GM23338 (cell line): ENCODE data around the gene ANKRD62. TPM values are rescaled to one million over a fixed set of nuclear protein-coding genes. Genes with fewer than 3 reads are reported as not detected.

Source experiments
- ATAC-seq: fragments of 200-7000 bp; cut with Tn5 transposase; 3 replicates; pipeline ENCODE4 v1.9.1; 2020
- DNase-seq: peaks from one replicate; pipeline ENCODE4 v3.0.0-alpha.2; 2015; ENCODE audit warnings: low spot score
- H2AFZ ChIP-seq: fragments of 200-600 bp; sonication (generic); 2 replicates; pipeline ENCODE4 v1.8.0; 2016; ENCODE audit warnings: antibody characterized with exemption, mild to moderate bottlenecking, moderate library complexity
- H3F3A ChIP-seq: fragments of 200-600 bp; sonication (generic); replicated peaks from 2 replicates; pipeline ENCODE4 v1.8.0; 2017; ENCODE audit warnings: antibody characterized with exemption, mixed run types, low read depth
- H3K27ac ChIP-seq: fragments of 200-600 bp; sonication (generic); 2 replicates; pipeline ENCODE4 v1.6.1; 2016; ENCODE audit warnings: low read depth
- H3K27me3 ChIP-seq: fragments of 200-600 bp; sonication (generic); 2 replicates; pipeline ENCODE4 v1.8.0; 2016; ENCODE audit warnings: mild to moderate bottlenecking, mixed run types, moderate library complexity; ENCODE audit not compliant: insufficient read depth
- H3K36me3 ChIP-seq: fragments of 200-600 bp; sonication (generic); 2 replicates; pipeline ENCODE4 v1.8.0; 2016; ENCODE audit warnings: mild to moderate bottlenecking; ENCODE audit not compliant: insufficient read depth
- H3K4me1 ChIP-seq: fragments of 200-600 bp; sonication (generic); 2 replicates; pipeline ENCODE4 v1.8.0; 2016; ENCODE audit warnings: mild to moderate bottlenecking, moderate library complexity; ENCODE audit not compliant: insufficient read depth
- H3K4me2 ChIP-seq: fragments of 200-600 bp; sonication (generic); 2 replicates; pipeline ENCODE4 v1.7.1; 2017; ENCODE audit warnings: mixed run types
- H3K4me3 ChIP-seq: fragments of 200-600 bp; sonication (generic); 2 replicates; pipeline ENCODE4 v1.6.1; 2016; ENCODE audit warnings: mixed run types
- H3K79me2 ChIP-seq: fragments of 200-600 bp; sonication (generic); replicated peaks from 2 replicates; pipeline ENCODE4 v1.8.0; 2017; ENCODE audit warnings: mild to moderate bottlenecking; ENCODE audit not compliant: insufficient read depth
- H3K9me2 ChIP-seq: fragments of 200-600 bp; sonication (generic); 2 replicates; pipeline ENCODE4 v1.8.0; 2017; ENCODE audit not compliant: insufficient read depth
- H4K20me1 ChIP-seq: fragments of 200-600 bp; sonication (generic); replicated peaks from 2 replicates; pipeline ENCODE4 v1.8.0; 2017; ENCODE audit warnings: mild to moderate bottlenecking; ENCODE audit not compliant: insufficient read depth
- H3K27ac Mint-ChIP-seq: 2 replicates; pipeline ENCODE4 v1.8.0; 2020; ENCODE audit warnings: inconsistent platforms, mild to moderate bottlenecking, moderate library complexity, mixed read lengths
- H3K27me3 Mint-ChIP-seq: 3 replicates; pipeline ENCODE4 v1.8.0; 2022; ENCODE audit warnings: low read depth, mild to moderate bottlenecking, moderate library complexity, mixed read lengths, inconsistent platforms; ENCODE audit not compliant: insufficient read depth, poor library complexity
- H3K36me3 Mint-ChIP-seq: 3 replicates; pipeline ENCODE4 v1.8.0; 2021; ENCODE audit warnings: low read depth, mild to moderate bottlenecking, inconsistent platforms, moderate library complexity, mixed read lengths
- H3K4me1 Mint-ChIP-seq: 3 replicates; pipeline ENCODE4 v1.8.0; 2020; ENCODE audit warnings: mild to moderate bottlenecking, inconsistent platforms, mixed read lengths
- H3K4me3 Mint-ChIP-seq: 3 replicates; pipeline ENCODE4 v1.8.0; 2021; ENCODE audit warnings: moderate library complexity, mild to moderate bottlenecking, inconsistent platforms, mixed read lengths
- H3K9me3 Mint-ChIP-seq: 3 replicates; pipeline ENCODE4 v1.8.0; 2020; ENCODE audit warnings: moderate library complexity, mild to moderate bottlenecking, inconsistent platforms, mixed read lengths
- CREB1 ChIP-seq: fragments of 250-450 bp; sonication (Bioruptor Pico); IDR thresholded peaks from 2 replicates; pipeline ENCODE4 v1.5.0; 2020; ENCODE audit warnings: low read depth, mild to moderate bottlenecking, moderate library complexity
- CTCF ChIP-seq, 2 experiments: fragments of 200-600 bp in 1 of 2; sonication (generic) in 1 of 2; conservative IDR thresholded peaks; 2 replicates each; pipeline versions ENCODE4 v1.5.1 to v1.6.1; 2016 to 2017; ENCODE audit warnings: antibody characterized with exemption in 2 of 2, low read depth in 2 of 2, mild to moderate bottlenecking in 2 of 2, moderate library complexity in 1 of 2
- EZH2 ChIP-seq: fragments of 200-600 bp; sonication (generic); IDR thresholded peaks from one replicate; pipeline ENCODE4 v1.8.0; 2017; ENCODE audit warnings: antibody characterized with exemption, mild to moderate bottlenecking, low read depth; ENCODE audit not compliant: unreplicated experiment
- JUNB ChIP-seq: IDR thresholded peaks from one replicate; pipeline ENCODE4 v1.6.1; 2016; ENCODE audit warnings: antibody characterized with exemption; ENCODE audit not compliant: unreplicated experiment
- NANOG ChIP-seq: IDR thresholded peaks from 2 replicates; pipeline ENCODE4 v1.6.1; 2016; ENCODE audit warnings: antibody characterized with exemption, borderline replicate concordance
- POLR2AphosphoS5 ChIP-seq: IDR thresholded peaks from 2 replicates; pipeline ENCODE4 v1.6.1; 2016; ENCODE audit warnings: antibody characterized with exemption, low read depth
- REST ChIP-seq: IDR thresholded peaks from one replicate; pipeline ENCODE4 v1.6.1; 2018; ENCODE audit warnings: antibody characterized with exemption; ENCODE audit not compliant: unreplicated experiment
- STAT1 ChIP-seq: IDR thresholded peaks from one replicate; pipeline ENCODE4 v1.6.1; 2016; ENCODE audit warnings: antibody characterized with exemption; ENCODE audit not compliant: unreplicated experiment
- ZNF114 ChIP-seq: fragments of 250-450 bp; sonication (Bioruptor Pico); IDR thresholded peaks from 2 replicates; pipeline ENCODE4 v1.5.0; 2020; ENCODE audit warnings: mild to moderate bottlenecking, moderate library complexity
- ZNF331 ChIP-seq: fragments of 250-450 bp; sonication (Bioruptor Pico); IDR thresholded peaks from 2 replicates; pipeline ENCODE4 v1.5.0; 2020; ENCODE audit warnings: low read depth, mild to moderate bottlenecking, moderate library complexity
- ZNF462 ChIP-seq: fragments of 250-450 bp; sonication (Bioruptor Pico); IDR thresholded peaks from 2 replicates; pipeline ENCODE4 v1.5.0; 2020; ENCODE audit warnings: mild to moderate bottlenecking, moderate library complexity
- polyA plus RNA-seq: library from polyadenylated mRNA; unstranded; fragments of >200 nt; fragmentation: Nextera tagmentation; extraction: Ambion mirVana; gene quantifications from 2 replicates; pipeline ENCODE4 v1.2.1, GENCODE V29; 2016
- total RNA-seq: library from RNA; depleted of rRNA; stranded (reverse); fragments of >200 nt; shearing (Covaris generic); gene quantifications from 2 replicates; pipeline ENCODE4 v1.2.3, GENCODE V29; 2014

The ANKRD62 gene
- total and polyA plus RNA-seq, 2 experiments from 2014 or later = not detected

GRCh38 chr18:12044591-12044990, 49.1 kb upstream of the ANKRD62 start (continued):
- no peak for TF ChIP-seq REST
- TF ChIP-seq ZNF114 (CRISPR knock-in tag) = no peak
- TF ChIP-seq JUNB = no peak
- TF ChIP-seq EZH2 = no peak
- TF ChIP-seq CREB1 (CRISPR knock-in tag) = no peak
- no peak for TF ChIP-seq STAT1

- ATAC-seq (peak; percentile 40), DNase-seq (no peak)
- Mint-ChIP-seq H3K36me3 (no peaks in the 10 kb centered on the region), H3K27ac (no peak overlapping the region), H3K4me3 (no peak overlapping the region), H3K27me3 (peaks cover 9% of the 10 kb centered on the region), H3K9me3 (peaks cover 3% of the 10 kb centered on the region; the same call in 1 of the 3 replicates), H3K4me1 (peaks cover 2% of the 10 kb centered on the region; the same call in 2 of the 3 replicates)
- Histone ChIP-seq H4K20me1 (no peaks in the 10 kb centered on the region), H3K4me1 (no peaks in the 10 kb centered on the region), H3K27me3 (no peaks in the 10 kb centered on the region), H3K36me3 (no peaks in the 10 kb centered on the region), H3K79me2 (no peaks in the 10 kb centered on the region), H3K27ac (no peak overlapping the region), H3F3A (no peaks in the 10 kb centered on the region), H3K4me3 (no peak overlapping the region), H3K4me2 (no peak overlapping the region), H2AFZ (no peak overlapping the region; the same call in 1 of the 2 replicates), H3K9me2 (no peaks in the 10 kb centered on the region)
- TF ChIP-seq ZNF331 (CRISPR knock-in tag) (no peak), NANOG (no peak), ZNF462 (CRISPR knock-in tag) (no peak), POLR2AphosphoS5 (no peak), CREB1 (CRISPR knock-in tag) (no peak), CTCF (conservative IDR thresholded peaks at IDR 0.05; ENCODE audit: low read depth in 2 of 2) (peak in 1 of 2 experiments; percentile 16; a peak in 1 of 4 replicates)
Observed at GRCh38 chr18:12046046-12046750, 47.4 kb upstream of the ANKRD62 start.
